ENCODE results near the gene OAS3.

GRCh38 chr12:112964915-112965314 is 26.6 kb downstream of the OAS3 start:
- no peak for TF ChIP-seq POLR2A (IDR thresholded peaks at IDR 0.05)
- TF ChIP-seq CTCF (IDR thresholded peaks at IDR 0.05): no peak

All from testis (tissue), 2 donors.